ENCODE results near the gene PCBP3.

DNA sequence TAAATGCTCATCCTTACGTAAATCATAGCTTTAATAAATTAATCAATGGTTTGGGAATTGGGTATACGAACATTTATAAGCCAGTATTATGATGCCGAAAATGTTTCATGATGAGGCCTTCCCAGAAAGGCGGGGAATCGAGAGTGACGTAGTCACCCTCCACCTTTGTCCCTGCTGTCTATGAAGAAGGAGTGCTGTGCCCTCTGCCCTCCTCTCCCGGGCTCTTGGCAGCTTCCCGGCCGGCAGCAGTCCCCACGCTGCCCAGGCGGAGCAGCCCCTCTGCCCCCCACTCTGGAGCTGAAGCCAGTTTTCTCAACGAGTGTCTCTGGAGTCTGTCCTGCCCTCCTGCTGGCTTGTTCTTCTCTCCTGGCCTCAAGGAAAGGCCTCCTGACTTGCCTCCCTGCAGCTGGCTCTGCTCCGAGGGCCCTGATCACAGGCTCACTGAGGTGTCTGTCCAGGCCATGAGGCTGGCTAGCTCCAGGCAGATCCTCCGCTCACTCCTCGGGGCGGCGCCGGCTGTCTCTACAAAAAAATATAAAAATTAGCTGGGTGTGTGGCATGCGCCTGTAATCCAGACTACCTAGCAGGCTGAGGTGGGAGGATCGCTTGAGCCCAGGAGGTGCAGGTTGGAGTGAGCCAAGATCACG is 187.3 kb downstream of the PCBP3 start:
- TF ChIP-seq, protein P1, sequence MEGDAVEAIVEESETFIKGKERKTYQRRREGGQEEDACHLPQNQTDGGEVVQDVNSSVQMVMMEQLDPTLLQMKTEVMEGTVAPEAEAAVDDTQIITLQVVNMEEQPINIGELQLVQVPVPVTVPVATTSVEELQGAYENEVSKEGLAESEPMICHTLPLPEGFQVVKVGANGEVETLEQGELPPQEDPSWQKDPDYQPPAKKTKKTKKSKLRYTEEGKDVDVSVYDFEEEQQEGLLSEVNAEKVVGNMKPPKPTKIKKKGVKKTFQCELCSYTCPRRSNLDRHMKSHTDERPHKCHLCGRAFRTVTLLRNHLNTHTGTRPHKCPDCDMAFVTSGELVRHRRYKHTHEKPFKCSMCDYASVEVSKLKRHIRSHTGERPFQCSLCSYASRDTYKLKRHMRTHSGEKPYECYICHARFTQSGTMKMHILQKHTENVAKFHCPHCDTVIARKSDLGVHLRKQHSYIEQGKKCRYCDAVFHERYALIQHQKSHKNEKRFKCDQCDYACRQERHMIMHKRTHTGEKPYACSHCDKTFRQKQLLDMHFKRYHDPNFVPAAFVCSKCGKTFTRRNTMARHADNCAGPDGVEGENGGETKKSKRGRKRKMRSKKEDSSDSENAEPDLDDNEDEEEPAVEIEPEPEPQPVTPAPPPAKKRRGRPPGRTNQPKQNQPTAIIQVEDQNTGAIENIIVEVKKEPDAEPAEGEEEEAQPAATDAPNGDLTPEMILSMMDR (IDR thresholded peaks at IDR 0.05), result no peak
- TF ChIP-seq POLR2AphosphoS5 (IDR thresholded peaks at IDR 0.05), result no peak
- TF ChIP-seq POLR2A (IDR thresholded peaks at IDR 0.05), result no peak
